IMR-90 (cell line): Measurements from ENCODE around the gene ROGDI.

Experiments used
- MAZ ChIP-seq: IDR thresholded peaks from 2 replicates; pipeline ENCODE4 v1.6.1; 2012; ENCODE audit warnings: low read depth, mild to moderate bottlenecking, low read length, improper control_type of control experiment, moderate library complexity, borderline replicate concordance
- POLR2A ChIP-seq: IDR thresholded peaks from 2 replicates; pipeline ENCODE4 v1.6.1; 2012; ENCODE audit warnings: mild to moderate bottlenecking, low read depth, low read length
- TF ChIP-seq, protein P1 (sequence below): fragments of 150-350 bp; IDR thresholded peaks from 2 replicates; pipeline ENCODE4 v1.6.1; 2017; ENCODE audit warnings: mild to moderate bottlenecking, antibody characterized with exemption, low read length, low read depth

DNA sequence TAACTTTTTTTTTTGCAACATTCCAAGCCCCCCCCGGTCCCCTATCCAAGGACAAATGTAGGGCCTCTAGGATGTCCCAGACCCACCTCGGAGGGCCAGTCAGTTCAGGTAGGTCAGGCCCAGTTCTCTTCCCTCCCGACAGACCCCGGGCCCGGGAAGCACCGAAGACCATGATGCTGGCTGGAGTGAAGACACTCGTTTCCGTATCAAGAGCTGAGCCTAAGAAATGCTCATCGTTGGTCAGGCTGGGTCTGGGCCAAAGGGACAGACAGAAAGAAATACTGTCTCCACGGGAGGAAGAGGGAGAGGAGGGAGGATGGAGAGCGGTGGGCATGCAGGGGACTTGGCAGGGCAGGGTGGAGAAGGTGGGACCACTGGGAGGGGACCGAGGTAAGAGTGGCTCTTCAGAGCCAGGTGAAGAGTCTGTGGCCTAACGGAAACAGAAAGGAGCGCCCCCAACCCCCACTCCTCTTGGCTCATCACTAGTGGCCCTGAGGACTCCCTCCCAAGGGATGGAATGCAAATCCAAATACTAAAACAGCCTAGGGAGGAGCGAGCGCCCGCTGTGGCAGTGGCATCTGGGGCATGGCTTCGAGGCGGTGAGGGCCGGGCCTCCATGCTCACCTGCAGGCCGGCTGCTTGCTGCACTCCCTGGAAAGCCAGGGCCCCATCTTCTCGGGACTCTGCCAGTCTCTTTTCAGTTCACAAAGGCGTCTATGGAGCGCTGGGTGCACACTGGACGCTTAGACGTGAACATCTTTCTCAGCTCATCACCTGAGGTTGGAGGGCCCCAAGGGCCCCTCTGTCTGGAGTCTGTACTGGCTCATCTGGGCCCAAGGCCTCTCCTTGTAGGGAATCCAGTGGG lies 1.7 kb upstream of the ROGDI start:
- TF ChIP-seq, protein P1, sequence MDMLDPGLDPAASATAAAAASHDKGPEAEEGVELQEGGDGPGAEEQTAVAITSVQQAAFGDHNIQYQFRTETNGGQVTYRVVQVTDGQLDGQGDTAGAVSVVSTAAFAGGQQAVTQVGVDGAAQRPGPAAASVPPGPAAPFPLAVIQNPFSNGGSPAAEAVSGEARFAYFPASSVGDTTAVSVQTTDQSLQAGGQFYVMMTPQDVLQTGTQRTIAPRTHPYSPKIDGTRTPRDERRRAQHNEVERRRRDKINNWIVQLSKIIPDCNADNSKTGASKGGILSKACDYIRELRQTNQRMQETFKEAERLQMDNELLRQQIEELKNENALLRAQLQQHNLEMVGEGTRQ = no peak
- no peak for TF ChIP-seq POLR2A
- TF ChIP-seq MAZ = no peak
